Inferior parietal cortex (tissue), 1 donor: ENCODE measurements around the gene MAN2A2.
"Not testable (repeated sequence)": the region's sequence is repeated elsewhere in the genome, so short reads cannot be mapped to it uniquely, and the experiment has no call there.

Source experiments
- DNase-seq: peaks from one replicate; pipeline ENCODE4 v3.0.0-alpha.2; 2016; ENCODE audit errors: extremely low spot score

The MAN2A2 gene

DNA sequence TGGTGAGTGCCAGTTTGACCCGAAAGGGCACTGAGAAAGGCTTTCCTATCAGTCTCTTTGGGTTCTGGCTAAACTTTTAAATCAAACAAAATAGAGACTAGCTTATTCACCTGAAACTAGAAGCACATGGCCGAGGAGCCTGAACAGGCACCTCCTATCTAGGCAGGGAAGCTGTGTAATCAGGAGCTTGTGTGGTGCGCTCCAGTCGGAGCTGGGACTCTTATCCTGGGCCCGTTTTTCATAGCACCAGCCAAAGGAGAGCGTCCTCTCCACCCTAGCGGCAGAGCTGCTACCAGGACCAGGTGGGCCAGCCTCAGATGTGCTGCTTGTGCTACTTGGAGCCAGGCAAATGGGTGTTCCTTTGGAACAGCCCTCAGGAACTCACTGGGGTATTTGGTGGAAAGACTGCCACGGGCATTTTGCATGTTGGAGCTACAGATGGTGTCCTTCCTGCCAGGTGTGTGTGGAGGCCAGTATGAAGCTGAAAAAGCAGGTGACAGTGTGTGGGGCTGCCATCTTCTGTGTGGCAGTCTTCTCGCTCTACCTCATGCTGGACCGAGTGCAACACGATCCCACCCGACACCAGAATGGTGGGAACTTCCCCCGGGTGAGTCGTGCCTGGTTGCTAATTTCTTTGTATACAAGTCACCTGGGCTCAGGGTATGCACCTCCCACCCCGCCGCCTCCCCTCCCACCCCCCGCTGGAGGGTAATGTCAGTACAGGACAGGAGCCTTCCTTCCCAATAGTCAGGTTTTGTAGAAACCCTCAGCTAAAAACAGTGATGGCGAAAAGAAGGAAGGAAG is 833 bp downstream of the MAN2A2 start:
- DNase-seq, result no peak

DNA sequence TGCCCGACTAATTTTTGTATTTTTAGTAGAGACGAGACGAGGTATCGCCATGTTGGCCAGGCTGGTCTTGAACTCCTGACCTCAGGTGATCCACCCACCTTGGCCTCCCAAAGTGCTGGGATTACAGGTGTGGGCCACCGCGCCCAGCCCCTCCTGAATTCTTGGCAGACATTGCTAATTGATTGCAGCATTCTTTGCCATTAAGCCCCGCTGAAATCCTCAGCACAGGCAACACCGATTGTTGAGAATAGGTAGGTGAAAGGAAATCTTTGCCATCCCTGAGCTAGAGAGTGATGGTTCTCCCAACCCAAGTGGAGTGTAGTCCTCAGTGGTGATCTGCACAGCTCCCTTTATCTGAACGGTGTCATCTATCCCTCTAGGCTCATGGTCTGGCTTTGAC is 1.6 kb downstream of the MAN2A2 start:
- no peak for DNase-seq

DNA sequence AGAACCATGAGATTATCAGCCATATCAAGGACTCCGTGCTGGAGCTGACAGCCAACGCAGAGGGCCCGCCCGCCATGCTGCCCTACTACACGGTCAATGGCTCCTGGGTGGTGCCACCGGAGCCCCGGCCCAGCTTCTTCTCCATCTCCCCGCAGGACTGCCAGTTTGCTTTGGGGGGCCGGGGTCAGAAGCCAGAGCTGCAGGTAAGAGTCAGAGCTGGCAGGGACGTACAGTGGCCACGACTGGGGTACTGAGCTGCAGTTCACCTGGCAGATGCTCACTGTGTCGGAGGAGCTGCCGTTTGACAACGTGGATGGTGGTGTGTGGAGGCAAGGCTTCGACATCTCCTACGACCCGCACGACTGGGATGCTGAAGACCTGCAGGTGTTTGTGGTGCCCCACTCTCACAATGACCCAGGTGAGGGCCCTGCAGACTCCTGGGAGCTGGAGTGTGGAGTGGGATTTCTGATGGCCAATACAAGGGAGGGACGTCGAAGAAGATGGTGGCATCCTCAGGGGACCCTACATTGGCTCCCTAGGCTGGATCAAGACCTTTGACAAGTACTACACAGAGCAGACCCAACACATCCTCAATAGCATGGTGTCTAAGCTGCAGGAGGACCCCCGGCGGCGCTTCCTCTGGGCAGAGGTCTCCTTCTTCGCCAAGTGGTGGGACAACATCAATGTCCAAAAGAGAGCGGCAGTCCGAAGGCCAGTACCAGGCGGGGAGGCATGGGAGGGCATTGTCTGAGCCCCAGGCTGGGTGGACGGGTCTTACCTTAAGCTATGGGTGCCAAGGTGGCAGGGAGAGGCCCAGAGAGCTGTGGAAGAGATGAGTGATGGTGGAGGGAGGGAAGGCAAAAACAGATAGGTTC is 2.4 kb downstream of the MAN2A2 start:
- DNase-seq, result no peak

DNA sequence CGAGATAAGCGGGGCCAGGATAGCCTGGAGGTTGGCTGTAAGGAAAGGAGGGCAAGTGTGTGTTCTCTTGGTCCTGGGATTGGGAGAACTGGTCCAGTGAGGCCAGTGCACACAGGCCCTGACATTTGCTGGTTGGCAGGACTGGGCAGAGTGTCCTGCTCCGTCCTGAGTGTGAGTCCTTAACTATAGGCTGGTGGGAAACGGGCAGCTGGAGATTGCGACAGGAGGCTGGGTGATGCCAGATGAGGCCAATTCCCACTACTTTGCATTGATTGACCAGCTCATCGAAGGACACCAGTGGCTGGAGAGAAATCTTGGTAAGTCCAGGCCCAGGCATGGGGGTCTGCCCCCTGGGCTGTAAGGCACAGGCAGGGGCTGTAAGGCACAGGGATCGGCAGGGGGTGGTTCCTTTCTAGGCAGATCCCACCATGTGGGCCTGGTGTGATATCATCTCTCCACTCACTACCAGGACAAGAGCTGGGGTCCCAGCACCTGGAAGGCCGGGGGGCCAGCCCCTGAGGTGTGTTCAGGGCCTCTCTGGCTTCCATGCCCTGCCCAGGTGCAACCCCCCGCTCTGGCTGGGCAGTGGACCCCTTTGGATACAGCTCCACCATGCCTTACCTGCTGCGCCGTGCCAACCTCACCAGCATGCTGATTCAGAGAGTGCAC is 3.2 kb downstream of the MAN2A2 start:
- DNase-seq, result no peak

DNA sequence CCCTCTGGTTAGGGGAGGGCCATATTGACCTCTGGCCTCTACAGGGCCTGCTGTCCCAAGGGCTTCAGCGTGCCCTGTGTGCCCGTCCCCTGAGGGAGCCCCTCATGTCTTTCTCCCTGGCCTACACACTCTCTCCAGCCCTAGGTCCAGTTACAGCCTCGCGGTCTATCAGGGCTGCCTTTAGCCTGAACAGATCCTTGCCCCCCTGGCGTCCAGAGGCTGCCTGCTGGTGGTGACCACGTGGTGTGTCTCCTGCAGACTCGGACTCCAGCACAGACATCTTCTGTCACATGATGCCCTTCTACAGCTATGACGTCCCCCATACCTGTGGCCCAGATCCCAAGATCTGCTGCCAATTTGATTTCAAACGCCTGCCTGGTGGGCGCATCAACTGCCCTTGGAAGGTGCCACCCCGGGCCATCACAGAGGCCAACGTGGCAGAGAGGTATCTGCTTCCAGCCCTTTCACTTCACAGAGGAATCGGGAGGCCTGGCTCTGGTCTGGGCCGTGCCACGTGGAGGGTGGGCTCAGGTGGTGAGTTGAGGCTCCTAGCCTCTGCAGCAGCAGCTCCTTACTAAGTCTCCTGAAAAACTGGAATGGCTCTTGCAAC is 4.1 kb downstream of the MAN2A2 start:
- DNase-seq, result no peak

DNA sequence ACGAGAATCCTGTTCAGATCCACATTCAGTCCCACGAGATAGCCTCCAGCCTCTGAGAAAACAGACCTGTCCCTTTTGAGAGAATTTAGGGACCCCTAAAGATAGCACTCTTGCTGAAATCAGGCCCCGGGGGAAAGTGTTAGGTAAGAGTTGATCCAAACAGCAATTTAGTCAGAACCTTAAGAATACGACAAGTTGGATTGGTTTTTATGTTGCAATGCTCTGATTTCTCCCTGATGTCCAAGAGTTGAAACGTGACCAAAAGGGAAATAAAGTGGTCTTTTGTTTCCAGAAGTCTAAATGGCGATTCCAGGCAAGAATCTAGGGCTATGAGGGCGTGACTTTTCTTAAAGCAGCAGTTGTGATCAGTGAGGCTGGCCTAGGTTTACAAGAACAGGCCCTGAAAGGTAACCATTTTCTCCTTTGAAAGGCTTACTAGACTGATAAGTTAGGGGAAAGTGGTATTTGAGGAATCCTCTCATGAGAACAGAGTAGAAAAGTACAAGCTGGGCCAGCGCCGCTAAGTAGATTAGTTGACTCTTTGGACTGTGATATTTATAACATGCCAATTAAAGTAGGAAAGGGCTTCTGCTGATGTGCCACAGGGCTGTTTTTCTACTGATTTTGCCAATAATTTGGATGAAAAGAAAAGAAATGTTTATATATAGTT is 4.9 kb downstream of the MAN2A2 start:
- no peak for DNase-seq

DNA sequence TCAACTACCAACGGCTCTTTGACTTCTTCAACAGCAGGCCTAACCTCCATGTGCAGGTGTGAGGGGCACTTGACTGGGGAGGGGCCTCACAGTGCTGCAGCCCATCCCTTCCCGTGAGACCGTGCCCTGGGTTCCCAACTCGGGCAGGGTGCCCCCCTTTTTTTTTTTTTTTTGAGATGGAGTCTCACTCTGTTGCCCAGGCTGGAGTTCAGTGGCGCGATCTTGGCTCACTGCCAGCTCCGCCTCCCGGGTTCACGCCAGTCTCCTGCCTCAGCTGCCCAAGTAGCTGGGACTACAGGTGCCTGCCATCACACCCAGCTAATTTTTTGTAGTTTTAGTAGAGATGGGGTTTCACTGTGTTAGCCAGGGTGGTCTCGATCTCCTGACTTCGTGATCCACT is 6.3 kb downstream of the MAN2A2 start:
- DNase-seq, result not testable (repeated sequence)

DNA sequence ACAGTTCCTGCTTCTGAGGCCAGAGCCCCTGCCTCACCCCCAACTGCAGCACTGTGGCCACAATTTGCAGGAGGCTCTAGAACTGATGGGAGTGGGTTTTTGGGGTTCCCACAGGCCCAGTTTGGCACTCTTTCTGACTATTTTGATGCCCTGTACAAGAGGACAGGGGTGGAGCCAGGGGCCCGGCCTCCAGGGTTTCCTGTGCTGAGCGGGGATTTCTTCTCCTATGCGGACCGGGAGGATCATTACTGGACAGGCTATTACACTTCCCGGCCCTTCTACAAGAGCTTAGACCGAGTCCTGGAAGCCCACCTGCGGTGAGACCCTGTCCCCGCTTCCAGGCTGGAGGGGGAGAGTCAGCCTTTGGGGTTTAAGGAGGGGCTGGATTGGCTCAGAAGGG is 6.9 kb downstream of the MAN2A2 start:
- no peak for DNase-seq

DNA sequence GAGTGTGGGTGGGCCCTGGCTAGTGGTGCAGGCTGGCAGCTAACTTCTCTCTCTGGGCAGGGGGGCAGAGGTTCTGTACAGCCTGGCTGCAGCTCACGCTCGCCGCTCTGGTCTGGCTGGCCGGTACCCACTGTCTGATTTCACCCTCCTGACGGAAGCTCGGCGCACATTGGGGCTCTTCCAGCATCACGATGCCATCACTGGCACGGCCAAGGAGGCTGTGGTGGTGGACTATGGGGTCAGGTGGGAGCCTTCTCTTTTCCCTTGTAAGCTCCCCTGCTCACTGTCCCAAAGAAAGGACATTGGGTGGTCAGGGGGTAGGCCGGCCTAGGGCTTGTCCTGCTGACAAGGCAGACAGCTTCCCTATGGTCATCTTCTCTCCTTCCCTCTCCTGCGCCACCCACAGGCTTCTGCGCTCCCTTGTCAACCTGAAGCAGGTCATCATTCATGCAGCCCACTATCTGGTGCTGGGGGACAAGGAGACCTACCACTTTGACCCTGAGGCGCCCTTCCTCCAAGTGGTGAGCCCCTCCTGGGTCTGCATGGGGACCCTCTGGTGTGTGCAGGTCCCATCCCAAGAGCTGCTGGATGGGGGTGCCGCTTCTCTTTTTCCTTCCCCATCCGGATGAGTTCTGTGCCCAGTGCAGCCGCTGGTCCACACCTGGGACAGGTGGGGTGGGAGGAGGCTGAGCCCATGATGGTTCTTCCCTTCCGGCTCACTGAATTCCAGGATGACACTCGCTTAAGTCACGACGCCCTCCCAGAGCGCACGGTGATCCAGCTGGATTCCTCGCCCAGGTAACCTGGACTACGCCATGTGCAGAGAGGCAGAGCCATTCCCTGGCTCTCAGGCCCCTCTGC is 7.6 kb downstream of the MAN2A2 start:
- no peak for DNase-seq

DNA sequence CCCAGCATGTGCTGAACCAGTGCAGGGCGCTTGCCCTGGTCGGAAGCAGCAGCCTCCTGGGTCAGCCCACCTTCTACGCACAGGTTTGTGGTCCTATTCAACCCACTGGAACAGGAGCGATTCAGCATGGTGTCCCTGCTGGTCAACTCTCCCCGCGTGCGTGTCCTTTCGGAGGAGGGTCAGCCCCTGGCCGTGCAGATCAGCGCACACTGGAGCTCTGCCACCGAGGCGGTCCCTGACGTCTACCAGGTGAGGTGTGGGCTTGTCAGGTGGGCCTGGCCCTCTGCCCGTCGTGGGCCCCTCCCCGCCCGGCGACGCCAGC is 8.2 kb downstream of the MAN2A2 start:
- no peak for DNase-seq

DNA sequence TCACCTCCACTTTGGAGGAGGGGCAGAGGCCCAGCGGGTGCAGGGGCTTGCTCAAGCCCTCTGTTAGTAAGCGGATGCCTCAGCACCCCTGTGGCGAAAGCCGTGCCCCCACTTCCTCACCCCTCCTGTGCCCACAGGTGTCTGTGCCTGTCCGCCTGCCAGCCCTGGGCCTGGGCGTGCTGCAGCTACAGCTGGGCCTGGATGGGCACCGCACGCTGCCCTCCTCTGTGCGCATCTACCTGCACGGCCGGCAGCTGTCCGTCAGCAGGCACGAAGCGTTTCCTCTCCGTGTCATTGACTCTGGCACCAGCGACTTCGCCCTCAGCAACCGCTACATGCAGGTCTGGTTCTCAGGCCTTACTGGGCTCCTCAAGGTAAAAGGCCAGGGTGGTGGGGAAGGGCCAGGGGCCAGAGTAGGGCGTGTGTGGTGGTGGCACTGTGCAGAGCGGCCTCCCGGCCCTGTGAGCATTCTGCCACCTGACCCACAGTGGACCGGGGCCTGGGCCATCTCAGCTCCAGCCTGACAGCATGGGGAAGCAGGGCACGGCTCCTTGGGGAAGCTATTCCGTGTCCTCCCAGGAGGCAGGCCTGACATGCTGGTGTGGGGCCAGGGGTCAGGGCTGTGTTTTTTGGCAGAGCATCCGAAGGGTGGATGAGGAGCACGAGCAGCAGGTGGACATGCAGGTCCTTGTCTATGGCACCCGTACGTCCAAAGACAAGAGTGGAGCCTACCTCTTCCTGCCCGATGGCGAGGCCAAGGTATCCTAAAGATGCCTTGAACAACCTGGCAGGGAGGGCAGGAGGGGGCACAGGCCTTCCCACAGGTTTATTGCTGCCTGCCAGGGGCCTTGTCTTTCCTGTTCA is 9.0 kb downstream of the MAN2A2 start:
- no peak for DNase-seq

DNA sequence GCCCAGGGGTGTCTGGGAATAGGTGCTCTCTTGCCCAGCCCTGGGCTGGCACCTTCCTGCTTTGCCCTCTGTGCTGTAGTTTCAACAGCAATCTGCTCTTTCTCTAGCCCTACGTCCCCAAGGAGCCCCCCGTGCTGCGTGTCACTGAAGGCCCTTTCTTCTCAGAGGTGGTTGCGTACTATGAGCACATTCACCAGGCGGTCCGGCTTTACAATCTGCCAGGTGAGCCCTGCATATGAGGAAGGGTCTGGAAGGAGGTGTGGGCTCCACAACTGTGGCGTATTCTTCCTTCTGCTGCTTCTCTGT is 9.6 kb downstream of the MAN2A2 start:
- DNase-seq, result no peak

DNA sequence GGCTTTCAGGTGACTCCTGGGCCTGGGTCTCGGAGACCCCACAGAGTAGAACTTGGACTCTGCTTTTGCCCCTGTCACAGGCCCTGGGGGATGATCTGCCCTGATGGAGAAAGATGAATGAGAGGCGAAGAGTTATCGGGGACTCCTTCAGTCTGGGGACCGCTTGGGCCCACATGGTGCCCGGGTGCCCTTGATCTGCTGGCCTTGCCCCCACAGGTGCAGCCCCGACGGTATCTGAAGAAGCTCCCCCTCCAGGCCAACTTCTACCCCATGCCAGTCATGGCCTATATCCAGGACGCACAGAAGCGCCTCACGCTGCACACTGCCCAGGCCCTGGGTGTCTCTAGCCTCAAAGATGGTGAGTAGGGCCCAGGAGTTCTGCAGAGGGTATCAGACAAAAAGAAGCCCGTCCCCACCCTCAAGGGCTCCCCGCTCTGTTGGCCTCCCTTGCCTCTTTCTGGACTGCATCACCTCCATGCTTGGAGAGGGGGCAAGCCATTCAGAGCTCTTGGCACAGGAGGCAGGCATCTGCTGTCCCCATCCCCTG is 10.4 kb downstream of the MAN2A2 start:
- DNase-seq, result no peak

DNA sequence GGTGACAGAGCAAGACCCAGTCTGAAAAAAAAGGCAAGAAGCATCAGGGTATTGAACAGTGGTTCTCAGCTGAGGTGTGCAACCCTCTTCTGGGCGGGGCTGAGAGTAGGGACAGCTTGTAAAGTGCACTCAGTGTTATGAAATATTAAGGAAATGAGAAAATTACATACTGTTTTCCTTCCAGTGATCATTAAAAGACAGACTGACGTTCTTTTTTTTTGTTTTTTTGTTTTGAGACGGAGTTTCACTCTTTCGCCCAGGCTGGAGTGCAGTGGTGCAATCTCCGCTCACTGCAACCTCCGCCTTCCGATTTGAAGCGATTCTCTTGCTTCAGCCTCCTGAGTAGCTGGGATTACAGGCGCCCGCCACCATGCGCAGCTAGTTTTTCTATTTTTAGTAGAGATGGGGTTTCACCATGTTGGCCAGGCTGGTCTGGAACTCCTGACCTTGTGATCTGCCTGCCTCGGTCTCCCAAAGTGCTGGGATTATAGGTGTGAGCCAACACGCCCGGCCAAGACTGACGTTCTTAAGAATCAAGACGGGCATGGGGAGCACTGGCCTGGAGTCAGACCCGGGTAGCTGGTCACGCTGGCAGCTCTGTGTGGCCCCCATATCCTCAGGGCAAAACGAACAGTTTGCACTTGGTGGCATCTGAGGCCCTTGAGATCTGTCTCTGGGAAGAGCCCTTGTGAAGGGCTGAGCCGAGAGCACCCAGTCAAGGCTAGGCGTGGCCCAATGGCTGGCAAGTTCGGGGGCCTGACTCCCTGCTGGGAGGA is 11.4 kb downstream of the MAN2A2 start:
- DNase-seq, result no peak

DNA sequence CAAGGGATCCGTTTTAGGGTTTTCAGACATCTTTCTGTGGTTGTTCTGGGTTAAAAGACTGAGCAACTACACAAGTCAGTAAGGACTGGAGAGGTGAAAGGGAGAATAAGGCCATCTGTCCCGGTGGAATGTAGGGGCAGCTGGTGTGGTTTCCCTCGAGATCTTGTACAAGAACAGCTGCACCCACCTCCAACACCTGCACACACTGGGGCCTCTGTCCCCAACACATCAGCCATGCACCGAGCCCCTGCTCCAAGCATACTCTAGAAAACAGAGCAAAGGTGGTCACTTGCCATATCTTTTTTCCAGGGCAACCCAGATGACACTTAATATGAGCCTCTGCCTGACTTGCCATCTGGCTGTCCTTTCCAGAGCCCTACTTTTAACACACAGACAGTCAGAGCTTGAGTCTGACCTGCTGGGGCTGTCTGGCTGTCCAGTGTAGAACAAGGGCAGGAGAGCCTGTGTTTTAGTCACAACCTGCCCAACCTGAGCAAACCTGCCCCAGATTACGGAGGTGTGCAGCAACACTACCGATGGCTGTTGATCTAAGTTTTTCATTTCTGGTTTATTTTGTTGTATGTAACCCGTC is 12.2 kb downstream of the MAN2A2 start:
- DNase-seq, result no peak

DNA sequence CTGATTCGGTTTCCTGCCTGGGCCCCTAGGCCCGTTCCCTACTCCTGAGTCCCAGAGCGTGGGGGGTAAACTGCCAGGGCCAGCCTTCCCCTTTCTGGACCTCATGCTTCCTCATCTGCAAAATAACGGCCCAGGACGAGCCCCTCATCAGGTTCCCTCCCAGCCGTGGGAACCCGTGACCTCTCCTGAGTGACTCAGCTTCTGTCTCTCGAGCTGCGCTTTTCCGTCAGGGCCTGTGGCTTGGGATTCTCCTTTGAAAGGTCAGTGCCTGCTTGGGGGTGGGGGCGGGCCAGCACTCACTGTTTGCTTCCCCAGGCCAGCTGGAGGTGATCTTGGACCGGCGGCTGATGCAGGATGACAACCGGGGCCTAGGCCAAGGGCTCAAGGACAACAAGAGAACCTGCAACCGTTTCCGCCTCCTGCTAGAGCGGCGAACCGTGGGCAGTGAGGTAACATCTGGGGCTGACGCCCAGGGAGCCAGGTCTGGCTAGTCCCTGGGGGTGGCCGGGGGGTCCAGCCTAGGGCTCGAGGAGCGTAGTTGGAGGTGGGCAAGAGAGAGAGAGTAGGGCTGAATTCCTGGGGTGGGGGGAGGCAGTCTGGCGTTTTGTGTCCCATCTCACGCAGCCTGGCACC is 12.8 kb downstream of the MAN2A2 start:
- no peak for DNase-seq

DNA sequence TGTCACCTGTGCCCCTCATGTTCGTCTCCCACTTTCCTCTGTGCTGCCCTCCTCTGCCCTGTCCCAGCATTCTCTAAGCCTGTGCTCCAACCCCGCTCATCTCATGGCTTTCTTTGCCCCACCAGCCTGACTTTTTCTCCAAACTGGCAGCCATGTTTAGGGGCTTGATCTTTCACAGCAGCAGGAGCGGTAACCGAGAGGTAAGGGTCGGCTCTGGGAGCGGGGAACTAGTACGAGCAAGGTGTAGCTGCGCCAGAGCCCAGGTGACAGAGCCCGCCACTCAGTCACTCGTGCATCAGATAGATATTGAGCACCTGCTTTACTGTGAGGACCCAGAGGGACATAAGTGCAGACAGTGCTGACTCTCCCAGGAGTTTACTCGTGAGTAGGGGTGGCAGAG is 13.4 kb downstream of the MAN2A2 start:
- no peak for DNase-seq

DNA sequence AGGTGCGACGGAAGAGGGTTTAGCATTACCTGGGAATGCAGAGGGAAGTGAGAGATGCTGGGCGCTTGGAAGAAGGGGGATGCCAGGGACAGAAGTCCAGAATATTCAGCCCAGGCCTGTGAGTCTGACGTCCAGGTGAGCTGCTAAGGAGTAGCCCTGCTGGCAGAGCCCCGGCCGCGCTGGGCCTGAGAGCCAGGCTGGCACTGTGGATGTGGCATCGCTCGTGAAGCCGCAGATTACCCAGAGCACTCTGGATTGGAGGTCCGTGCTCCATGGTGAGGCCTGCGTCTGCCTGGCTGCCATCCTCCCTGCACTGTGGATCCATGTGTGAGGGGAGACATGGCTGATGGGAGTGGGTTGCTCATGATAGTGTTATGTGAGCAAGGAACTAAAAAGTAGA is 14.5 kb downstream of the MAN2A2 start:
- no peak for DNase-seq
